ENCODE measurements around the gene ZEB2. TPM values are rescaled to one million over a fixed set of nuclear protein-coding genes. Genes with fewer than 3 reads are reported as not detected.

The ZEB2 gene
- total and polyA plus RNA-seq, 10 of the 15 experiments (the other 5 are each of a cell fraction or from before 2014, with no cell fraction given), result 0.14 to 3.2 (median 0.84) TPM

DNA sequence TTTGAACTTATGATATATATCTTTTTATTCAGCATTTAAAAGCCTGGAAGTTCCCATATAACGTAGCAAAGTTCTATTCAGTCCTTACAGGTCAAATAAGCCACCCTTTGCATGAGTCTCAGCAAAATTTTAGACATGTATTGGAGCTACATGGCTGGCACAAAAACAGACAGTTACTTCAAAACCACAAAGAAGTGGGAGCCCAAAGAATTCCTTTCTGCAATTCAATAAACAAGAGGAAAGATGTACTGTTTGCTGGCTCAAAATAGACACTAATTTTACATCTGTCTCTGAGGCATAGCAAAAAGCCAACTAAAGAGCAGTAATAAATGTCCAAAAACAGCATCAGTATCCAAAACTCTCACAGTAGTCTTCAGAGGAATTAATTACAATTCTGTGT lies 87.0 kb downstream of the ZEB2 start:
- BruUV-seq (replicated peaks), result no TSS peak
- Histone ChIP-seq H4K20me1 (ENCODE audit: control insufficient read depth, insufficient read depth) (no peaks in the 10 kb centered on the region), H3K4me3 (no peak overlapping the region), H3K9ac (ENCODE audit: control insufficient read depth, insufficient read depth, low read length) (no peak overlapping the region), H3K27me3 (replicated peaks in 1 of 2; ENCODE audit: control insufficient read depth in 2 of 2, insufficient read depth in 2 of 2, low read length in 1 of 2) (no peaks in the 10 kb centered on the region; a peak in 2 of 4 replicates), H3K4me2 (ENCODE audit: control insufficient read depth, insufficient read depth) (no peak overlapping the region), H3K79me2 (ENCODE audit: control insufficient read depth, insufficient read depth, low read length) (no peaks in the 10 kb centered on the region), H2AFZ (ENCODE audit: control insufficient read depth, low read depth, low read length) (no peak overlapping the region), H3K9me3 (replicated peaks; ENCODE audit: control insufficient read depth, insufficient read depth, low read length) (no peaks in the 10 kb centered on the region), H3K36me3 (ENCODE audit: control insufficient read depth in 2 of 2, insufficient read depth in 2 of 2, low read length in 1 of 2) (no peaks in the 10 kb centered on the region), H3K4me1 (ENCODE audit: control insufficient read depth, insufficient read depth, low read length) (no peaks in the 10 kb centered on the region), H3K27ac (ENCODE audit: control insufficient read depth, insufficient read depth) (no peak overlapping the region)
- ChIA-PET POLR2A (no interaction called here), RAD21 (ENCODE audit: unreplicated experiment) (no interaction called here), SMC1A (ENCODE audit: uncharacterized antibody, unreplicated experiment) (interaction anchor here (1.7 kb wide), 1 partner anchor 36 kb away, joined by 3 read pairs; no protein-coding TSS in a partner anchor), CTCF (interaction anchor here (1.0 kb wide), 1 partner anchor 16 kb away, joined by 3 read pairs; no protein-coding TSS in a partner anchor)
- in situ Hi-C loops (cut with MboI), result no loop called here
- WGBS (ENCODE audit: insufficient coverage, insufficient replicate concordance, low lambda C conversion rate, missing lambda C conversion rate), result 5% methylated on average over 1 of the region's 1 CpG
- TF ChIP-seq ETV6 (conservative IDR thresholded peaks at IDR 0.05 in 1 of 2, IDR thresholded peaks at IDR 0.05 in 1 of 2; ENCODE audit: borderline replicate concordance in 1 of 2, low read depth in 1 of 2) (no peak), ZBED1 (IDR thresholded peaks at IDR 0.05; ENCODE audit: borderline replicate concordance) (no peak), ZSCAN29 (IDR thresholded peaks at IDR 0.05) (no peak), IKZF2 (IDR thresholded peaks at IDR 0.05) (no peak), RAD21 (IDR thresholded peaks at IDR 0.05; ENCODE audit: insufficient read depth, low read depth, low read length) (no peak)
- no peak for ATAC-seq
- no peak for FAIRE-seq
- intact Hi-C loops (cut with micrococcal nuclease; ENCODE audit: unreplicated experiment), result no loop called here
- no peak for DNase-seq (ENCODE audit: low read depth, low spot score)

DNA sequence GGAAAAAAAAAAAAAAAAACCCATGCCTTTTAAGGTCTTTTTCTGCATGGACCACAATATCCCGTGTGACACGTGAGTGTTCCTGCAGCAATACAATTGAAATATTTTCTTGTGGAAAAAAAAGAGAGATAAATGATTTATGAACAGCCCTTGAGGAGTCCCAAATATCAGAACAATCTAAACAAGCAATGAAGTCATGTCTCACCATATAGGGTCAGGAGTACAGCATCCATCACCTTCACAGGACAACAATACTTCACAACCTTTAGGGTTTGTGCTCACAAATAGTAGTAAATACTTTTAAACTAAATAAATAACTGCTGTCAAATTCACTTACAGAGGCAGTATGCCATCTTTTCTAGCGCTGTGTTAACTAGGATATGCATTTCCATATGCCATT lies 87.9 kb downstream of the ZEB2 start:
- BruUV-seq (replicated peaks), result no TSS peak
- no peak overlapping the region for H3K4me2 ChIP-seq (ENCODE audit: control insufficient read depth, insufficient read depth)
- no peak overlapping the region for H3K9ac ChIP-seq (ENCODE audit: control insufficient read depth, insufficient read depth, low read length)
- ATAC-seq (no peak), DNase-seq (ENCODE audit: low read depth, low spot score) (no peak), FAIRE-seq (no peak)
- ChIA-PET RAD21 (ENCODE audit: unreplicated experiment) (interaction anchor here (1.0 kb wide), 1 partner anchor 61 kb away, joined by 5 read pairs; no protein-coding TSS in a partner anchor), POLR2A (no interaction called here), CTCF (interaction anchor here (1.0 to 2.5 kb wide), 3 partner anchors 17 to 270 kb away, joined by 3 to 12 read pairs (median 3); no protein-coding TSS in a partner anchor), SMC1A (ENCODE audit: uncharacterized antibody, unreplicated experiment) (interaction anchor here (1.0 to 1.7 kb wide), 2 partner anchors 35 to 1321 kb away, joined by 3 to 4 read pairs; no protein-coding TSS in a partner anchor)
- H3K36me3 ChIP-seq (ENCODE audit: control insufficient read depth in 2 of 2, insufficient read depth in 2 of 2, low read length in 1 of 2), result no peaks in the 10 kb centered on the region
- no peak for TF ChIP-seq NBN (IDR thresholded peaks at IDR 0.05)
- no peak for TF ChIP-seq HDAC2 (IDR thresholded peaks at IDR 0.05)
- no peak for TF ChIP-seq NFYA (IDR thresholded peaks at IDR 0.05; ENCODE audit: borderline replicate concordance, low read depth, low read length)
- no peak for TF ChIP-seq KLF5 (IDR thresholded peaks at IDR 0.05; ENCODE audit: partially characterized antibody)
- no peak for TF ChIP-seq SMAD5 (IDR thresholded peaks at IDR 0.05; ENCODE audit: low read depth)
- no peak for TF ChIP-seq FOXM1 (IDR thresholded peaks at IDR 0.05; ENCODE audit: low read depth, low read length)
- TF ChIP-seq EP300 (IDR thresholded peaks at IDR 0.05; ENCODE audit: borderline replicate concordance in 1 of 2, control insufficient read depth in 1 of 2, low read depth in 2 of 2, low read length in 2 of 2), result no peak
- TF ChIP-seq, protein P1, sequence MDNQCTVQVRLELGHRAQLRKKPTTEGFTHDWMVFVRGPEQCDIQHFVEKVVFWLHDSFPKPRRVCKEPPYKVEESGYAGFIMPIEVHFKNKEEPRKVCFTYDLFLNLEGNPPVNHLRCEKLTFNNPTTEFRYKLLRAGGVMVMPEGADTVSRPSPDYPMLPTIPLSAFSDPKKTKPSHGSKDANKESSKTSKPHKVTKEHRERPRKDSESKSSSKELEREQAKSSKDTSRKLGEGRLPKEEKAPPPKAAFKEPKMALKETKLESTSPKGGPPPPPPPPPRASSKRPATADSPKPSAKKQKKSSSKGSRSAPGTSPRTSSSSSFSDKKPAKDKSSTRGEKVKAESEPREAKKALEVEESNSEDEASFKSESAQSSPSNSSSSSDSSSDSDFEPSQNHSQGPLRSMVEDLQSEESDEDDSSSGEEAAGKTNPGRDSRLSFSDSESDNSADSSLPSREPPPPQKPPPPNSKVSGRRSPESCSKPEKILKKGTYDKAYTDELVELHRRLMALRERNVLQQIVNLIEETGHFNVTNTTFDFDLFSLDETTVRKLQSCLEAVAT (IDR thresholded peaks at IDR 0.05), result no peak
- TF ChIP-seq SIN3A (IDR thresholded peaks at IDR 0.05; ENCODE audit: low read depth, low read length), result no peak
- TF ChIP-seq ZZZ3 (IDR thresholded peaks at IDR 0.05; ENCODE audit: control insufficient read depth, insufficient read length, low read depth), result no peak
- no peak for TF ChIP-seq ATF7 (IDR thresholded peaks at IDR 0.05; ENCODE audit: low read depth)
- no peak for TF ChIP-seq STAT1 (conservative IDR thresholded peaks at IDR 0.05)
- peaks cover 0 to under 1% of the 10 kb centered on the region in 2 experiments; a peak in 3 of 4 replicates for H3K27me3 ChIP-seq (replicated peaks in 1 of 2; ENCODE audit: control insufficient read depth in 2 of 2, insufficient read depth in 2 of 2, low read length in 1 of 2)
- in situ Hi-C loops (cut with MboI), result no loop called here
- H2AFZ ChIP-seq (ENCODE audit: control insufficient read depth, low read depth, low read length), result no peak overlapping the region
- no peak overlapping the region for H3K27ac ChIP-seq (ENCODE audit: control insufficient read depth, insufficient read depth)
- H4K20me1 ChIP-seq (ENCODE audit: control insufficient read depth, insufficient read depth), result no peaks in the 10 kb centered on the region
- intact Hi-C loops (cut with micrococcal nuclease; ENCODE audit: unreplicated experiment), result no loop called here
- WGBS (ENCODE audit: insufficient coverage, insufficient replicate concordance, low lambda C conversion rate, missing lambda C conversion rate), result 63% methylated on average over 3 of the region's 3 CpGs
- H3K4me1 ChIP-seq (ENCODE audit: control insufficient read depth, insufficient read depth, low read length), result no peaks in the 10 kb centered on the region
- H3K79me2 ChIP-seq (ENCODE audit: control insufficient read depth, insufficient read depth, low read length), result no peaks in the 10 kb centered on the region
- H3K4me3 ChIP-seq, result no peak overlapping the region
- H3K9me3 ChIP-seq (replicated peaks; ENCODE audit: control insufficient read depth, insufficient read depth, low read length), result no peaks in the 10 kb centered on the region

Data from GM12878 (cell line).